Prostate gland (tissue), 2 donors: ENCODE measurements around the gene LGALS3BP.

Source experiments
- POLR2A ChIP-seq: fragments of 450-650 bp; IDR thresholded peaks from one replicate; pipeline ENCODE4 v1.6.1; 2016; ENCODE audit warnings: antibody characterized with exemption, mild to moderate bottlenecking
- POLR2AphosphoS5 ChIP-seq: sonication (generic); formaldehyde crosslinking; IDR thresholded peaks from one replicate; pipeline ENCODE4 v1.6.1; 2017; ENCODE audit warnings: antibody characterized with exemption
- TF ChIP-seq, protein P1 (sequence below), 4 experiments: fragments of 200-600 bp in 2 of 4; fragments of 450-650 bp in 2 of 4; sonication (generic) in 2 of 4; IDR thresholded peaks; 1 replicate in 3 of 4; 2 replicates in 1 of 4; pipeline ENCODE4 v1.5.1; 2016 to 2019; ENCODE audit warnings: antibody characterized with exemption in 4 of 4, mild to moderate bottlenecking in 2 of 4, moderate library complexity in 2 of 4

DNA sequence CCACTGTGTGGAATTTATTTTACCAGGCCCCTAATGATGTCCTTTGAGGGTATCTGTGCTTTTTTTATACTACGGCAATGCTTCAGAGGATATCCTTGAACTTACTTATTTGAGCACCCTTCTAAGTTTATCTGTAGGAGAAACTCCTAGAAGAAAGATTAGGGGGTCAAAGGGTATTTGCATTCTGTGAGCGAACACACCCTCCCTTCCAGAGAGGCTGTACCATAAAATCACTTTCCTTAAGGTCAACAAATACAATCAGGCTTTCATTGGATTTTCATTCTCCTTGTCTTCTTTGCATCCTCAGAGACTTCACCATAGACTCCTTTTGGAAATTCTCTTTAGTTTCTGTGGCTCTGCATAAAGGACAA lies 39.5 kb upstream of the LGALS3BP start:
- TF ChIP-seq POLR2AphosphoS5 (no peak), POLR2A (no peak)
- TF ChIP-seq, protein P1, sequence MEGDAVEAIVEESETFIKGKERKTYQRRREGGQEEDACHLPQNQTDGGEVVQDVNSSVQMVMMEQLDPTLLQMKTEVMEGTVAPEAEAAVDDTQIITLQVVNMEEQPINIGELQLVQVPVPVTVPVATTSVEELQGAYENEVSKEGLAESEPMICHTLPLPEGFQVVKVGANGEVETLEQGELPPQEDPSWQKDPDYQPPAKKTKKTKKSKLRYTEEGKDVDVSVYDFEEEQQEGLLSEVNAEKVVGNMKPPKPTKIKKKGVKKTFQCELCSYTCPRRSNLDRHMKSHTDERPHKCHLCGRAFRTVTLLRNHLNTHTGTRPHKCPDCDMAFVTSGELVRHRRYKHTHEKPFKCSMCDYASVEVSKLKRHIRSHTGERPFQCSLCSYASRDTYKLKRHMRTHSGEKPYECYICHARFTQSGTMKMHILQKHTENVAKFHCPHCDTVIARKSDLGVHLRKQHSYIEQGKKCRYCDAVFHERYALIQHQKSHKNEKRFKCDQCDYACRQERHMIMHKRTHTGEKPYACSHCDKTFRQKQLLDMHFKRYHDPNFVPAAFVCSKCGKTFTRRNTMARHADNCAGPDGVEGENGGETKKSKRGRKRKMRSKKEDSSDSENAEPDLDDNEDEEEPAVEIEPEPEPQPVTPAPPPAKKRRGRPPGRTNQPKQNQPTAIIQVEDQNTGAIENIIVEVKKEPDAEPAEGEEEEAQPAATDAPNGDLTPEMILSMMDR (IDR thresholded peaks at IDR 0.05), result no peak
